Body of pancreas (tissue), 4 donors: Measurements from ENCODE around the gene CCL22.

Experiments used
- POLR2A ChIP-seq, 3 donors: fragments of 450-650 bp; IDR thresholded peaks; one replicate each; pipeline ENCODE4 v1.6.1; 2016; ENCODE audit warnings: antibody characterized with exemption in 3 of 3, mild to moderate bottlenecking in 2 of 3
- TF ChIP-seq, protein P1 (sequence below), 7 experiments: fragments of 450-650 bp in 4 of 7; fragments of 200-600 bp in 3 of 7; sonication (generic) in 3 of 7; IDR thresholded peaks; one replicate each; pipeline ENCODE4 v1.5.1; 2016 to 2019; ENCODE audit warnings: antibody characterized with exemption in 7 of 7

GRCh38 chr16:57392694-57393093 lies 34.1 kb downstream of the CCL22 start:
- TF ChIP-seq POLR2A (IDR thresholded peaks at IDR 0.05), result no peak
- TF ChIP-seq, protein P1, sequence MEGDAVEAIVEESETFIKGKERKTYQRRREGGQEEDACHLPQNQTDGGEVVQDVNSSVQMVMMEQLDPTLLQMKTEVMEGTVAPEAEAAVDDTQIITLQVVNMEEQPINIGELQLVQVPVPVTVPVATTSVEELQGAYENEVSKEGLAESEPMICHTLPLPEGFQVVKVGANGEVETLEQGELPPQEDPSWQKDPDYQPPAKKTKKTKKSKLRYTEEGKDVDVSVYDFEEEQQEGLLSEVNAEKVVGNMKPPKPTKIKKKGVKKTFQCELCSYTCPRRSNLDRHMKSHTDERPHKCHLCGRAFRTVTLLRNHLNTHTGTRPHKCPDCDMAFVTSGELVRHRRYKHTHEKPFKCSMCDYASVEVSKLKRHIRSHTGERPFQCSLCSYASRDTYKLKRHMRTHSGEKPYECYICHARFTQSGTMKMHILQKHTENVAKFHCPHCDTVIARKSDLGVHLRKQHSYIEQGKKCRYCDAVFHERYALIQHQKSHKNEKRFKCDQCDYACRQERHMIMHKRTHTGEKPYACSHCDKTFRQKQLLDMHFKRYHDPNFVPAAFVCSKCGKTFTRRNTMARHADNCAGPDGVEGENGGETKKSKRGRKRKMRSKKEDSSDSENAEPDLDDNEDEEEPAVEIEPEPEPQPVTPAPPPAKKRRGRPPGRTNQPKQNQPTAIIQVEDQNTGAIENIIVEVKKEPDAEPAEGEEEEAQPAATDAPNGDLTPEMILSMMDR (IDR thresholded peaks at IDR 0.05), result no peak
